Measurements from ENCODE around the gene DNAH3.

GRCh38 chr16:21163576-21163975, 12.9 kb upstream of the DNAH3 start:
- TF ChIP-seq POLR2A (IDR thresholded peaks at IDR 0.05; ENCODE audit: low read depth, low read length) (no peak), POLR2AphosphoS5 (IDR thresholded peaks at IDR 0.05; ENCODE audit: low read depth, low read length) (no peak)
